Neuronal stem cell (in vitro differentiated cells): ENCODE measurements around the gene SYT8.

Source experiments
- DNase-seq: peaks from one replicate; pipeline ENCODE4 v3.0.0-alpha.2; 2013; ENCODE audit warnings: low spot score
- H2AFZ ChIP-seq: one replicate; pipeline ENCODE4 v1.6.1; 2013; ENCODE audit warnings: mild to moderate bottlenecking, low read length, inconsistent platforms
- H2AK5ac ChIP-seq: 2 replicates; pipeline ENCODE4 v1.6.1; 2013; ENCODE audit warnings: low read depth, mild to moderate bottlenecking, inconsistent platforms, low read length, moderate library complexity, mixed read lengths
- H2BK120ac ChIP-seq: 2 replicates; pipeline ENCODE4 v1.6.1; 2013; ENCODE audit warnings: low read depth, mild to moderate bottlenecking, inconsistent platforms, low read length, moderate library complexity, mixed read lengths
- H2BK12ac ChIP-seq: one replicate; pipeline ENCODE4 v1.6.1; 2013; ENCODE audit warnings: low read length, inconsistent platforms
- H2BK15ac ChIP-seq: 2 replicates; pipeline ENCODE4 v1.6.1; 2013; ENCODE audit warnings: mild to moderate bottlenecking, low read length, inconsistent platforms, mixed read lengths
- H2BK5ac ChIP-seq: one replicate; pipeline ENCODE4 v1.6.1; 2013; ENCODE audit warnings: inconsistent platforms, mild to moderate bottlenecking, low read length, moderate library complexity
- H3K14ac ChIP-seq: one replicate; pipeline ENCODE4 v1.6.1; 2013; ENCODE audit warnings: low read length, inconsistent platforms
- H3K18ac ChIP-seq: 2 replicates; pipeline ENCODE4 v1.6.1; 2013; ENCODE audit warnings: low read length, inconsistent platforms
- H3K23ac ChIP-seq: 2 replicates; pipeline ENCODE4 v1.6.1; 2013; ENCODE audit warnings: low read depth, mild to moderate bottlenecking, mixed read lengths, low read length, inconsistent platforms; ENCODE audit not compliant: poor library complexity
- H3K27ac ChIP-seq: replicated peaks from 3 replicates; pipeline ENCODE4 v1.5.1; 2013; ENCODE audit warnings: low read length, inconsistent platforms
- H3K27me3 ChIP-seq, 3 experiments: 2 replicates each; pipeline ENCODE4 v1.6.1; 2013; ENCODE audit warnings: low read length in 3 of 3, mild to moderate bottlenecking in 2 of 3, inconsistent platforms in 1 of 3, low read depth in 1 of 3, mixed read lengths in 1 of 3, moderate library complexity in 1 of 3; ENCODE audit not compliant: control insufficient read depth in 3 of 3, insufficient read depth in 3 of 3
- H3K36me3 ChIP-seq, 2 donors: replicated peaks in 1 of 2; 2 replicates each; pipeline ENCODE4 v1.6.1; 2013; ENCODE audit warnings: low read length in 2 of 2; ENCODE audit not compliant: control insufficient read depth in 2 of 2, insufficient read depth in 2 of 2
- H3K4ac ChIP-seq: 2 replicates; pipeline ENCODE4 v1.6.1; 2013; ENCODE audit warnings: inconsistent platforms, mild to moderate bottlenecking, low read length, moderate library complexity
- H3K4me1 ChIP-seq, 2 donors: 1 replicate in 1 of 2; 2 replicates in 1 of 2; pipeline ENCODE4 v1.6.1; 2013; ENCODE audit warnings: low read length in 2 of 2, low read depth in 1 of 2; ENCODE audit not compliant: control insufficient read depth in 2 of 2, insufficient read depth in 1 of 2
- H3K4me2 ChIP-seq: one replicate; pipeline ENCODE4 v1.6.1; 2013; ENCODE audit warnings: mild to moderate bottlenecking, low read length, inconsistent platforms; ENCODE audit not compliant: insufficient read depth, poor library complexity, severe bottlenecking
- H3K4me3 ChIP-seq, 2 donors: 2 replicates each; pipeline ENCODE4 v1.5.1; 2013; ENCODE audit warnings: low read length in 2 of 2, mild to moderate bottlenecking in 2 of 2, inconsistent platforms in 1 of 2, moderate library complexity in 1 of 2
- H3K79me1 ChIP-seq: one replicate; pipeline ENCODE4 v1.6.1; 2013; ENCODE audit warnings: low read depth, mild to moderate bottlenecking, inconsistent platforms, low read length, moderate library complexity
- H3K9ac ChIP-seq: one replicate; pipeline ENCODE4 v1.6.1; 2013; ENCODE audit warnings: mild to moderate bottlenecking, low read depth, low read length, inconsistent platforms; ENCODE audit not compliant: poor library complexity
- H3K9me3 ChIP-seq, 2 donors: replicated peaks in 1 of 2; 2 replicates each; pipeline versions ENCODE3 to v1.6.1; 2013; ENCODE audit warnings: low read length in 2 of 2, mild to moderate bottlenecking in 2 of 2, inconsistent platforms in 1 of 2, low read depth in 1 of 2, mixed read lengths in 1 of 2, moderate library complexity in 1 of 2; ENCODE audit not compliant: control insufficient read depth in 2 of 2, insufficient read depth in 1 of 2
- H4K8ac ChIP-seq: one replicate; pipeline ENCODE4 v1.6.1; 2013; ENCODE audit warnings: low read depth, mild to moderate bottlenecking, inconsistent platforms, low read length, moderate library complexity
- H4K91ac ChIP-seq: one replicate; pipeline ENCODE4 v1.6.1; 2013; ENCODE audit warnings: low read length, low read depth, mild to moderate bottlenecking, inconsistent platforms; ENCODE audit not compliant: poor library complexity
- WGBS, 2 donors: extraction: QIAGEN DNeasy Blood & Tissue Kit; methylation state at CpG; one replicate each; pipeline ENCODE4 v1.1.7; 2013; ENCODE audit warnings: missing lambda C conversion rate in 2 of 2, mixed read lengths in 1 of 2; ENCODE audit not compliant: insufficient read length in 2 of 2, insufficient replicate concordance in 1 of 2; ENCODE audit errors: extremely low coverage in 2 of 2; 5-methylcytosine and 5-hydroxymethylcytosine counted together

The SYT8 gene

DNA sequence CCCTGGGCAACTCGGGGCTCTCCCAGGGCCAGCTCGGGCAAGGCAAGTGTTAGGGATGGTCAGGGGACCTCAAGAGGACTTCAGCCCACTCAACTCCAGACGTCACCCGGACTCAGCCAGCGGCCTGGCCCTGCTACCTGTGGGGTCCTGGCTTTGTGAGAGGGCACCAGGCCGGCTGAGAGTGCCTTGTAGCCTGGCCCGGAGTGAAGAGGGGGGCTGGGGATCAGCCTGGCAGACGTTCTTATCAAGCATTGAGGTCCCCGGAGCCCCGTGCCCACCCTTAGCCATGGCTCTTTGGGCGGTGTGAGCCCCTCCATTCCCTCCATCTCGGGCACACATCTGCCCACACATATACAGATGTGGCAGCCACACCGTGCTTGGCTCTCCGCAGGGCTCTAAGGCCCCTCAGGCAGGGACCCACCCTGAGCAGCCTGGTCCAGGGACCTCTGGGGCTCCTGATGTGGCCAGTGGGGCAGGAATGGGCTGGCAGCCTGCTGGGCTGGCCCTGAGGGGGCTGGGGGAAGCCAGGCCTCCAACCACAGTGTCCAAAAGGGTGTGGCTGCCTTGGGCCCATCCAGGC, 33.4 kb downstream of the SYT8 start:
- Histone ChIP-seq H4K91ac (no peak overlapping the region), H2BK5ac (peak overlapping the region; percentile 75), H3K36me3 (no peaks in the 10 kb centered on the region), H2BK12ac (peak overlapping the region; percentile 94), H3K27me3 (peaks cover 0 to 3% (median 0%) of the 10 kb centered on the region in 3 experiments), H2AK5ac (peak overlapping the region; percentile 100), H3K4me2 (no peak overlapping the region), H3K4me1 (peaks cover 28 to 44% of the 10 kb centered on the region in 2 donors), H3K23ac (peak overlapping the region; percentile 55), H4K8ac (peak overlapping the region; percentile 72), H3K4ac (peak overlapping the region; percentile 53), H2BK120ac (peak overlapping the region; percentile 87), H3K79me1 (no peaks in the 10 kb centered on the region), H3K27ac (no peak overlapping the region), H2BK15ac (peak overlapping the region; percentile 81), H3K4me3 (no peak overlapping the region), H3K18ac (peak overlapping the region; percentile 93), H3K9ac (no peak overlapping the region), H3K14ac (peak overlapping the region; percentile 71), H2AFZ (no peak overlapping the region), H3K9me3 (no peaks in the 10 kb centered on the region)
- WGBS, 2 donors, result no CpG with 5 or more reads among the region's 14 CpGs
- no peak for DNase-seq

DNA sequence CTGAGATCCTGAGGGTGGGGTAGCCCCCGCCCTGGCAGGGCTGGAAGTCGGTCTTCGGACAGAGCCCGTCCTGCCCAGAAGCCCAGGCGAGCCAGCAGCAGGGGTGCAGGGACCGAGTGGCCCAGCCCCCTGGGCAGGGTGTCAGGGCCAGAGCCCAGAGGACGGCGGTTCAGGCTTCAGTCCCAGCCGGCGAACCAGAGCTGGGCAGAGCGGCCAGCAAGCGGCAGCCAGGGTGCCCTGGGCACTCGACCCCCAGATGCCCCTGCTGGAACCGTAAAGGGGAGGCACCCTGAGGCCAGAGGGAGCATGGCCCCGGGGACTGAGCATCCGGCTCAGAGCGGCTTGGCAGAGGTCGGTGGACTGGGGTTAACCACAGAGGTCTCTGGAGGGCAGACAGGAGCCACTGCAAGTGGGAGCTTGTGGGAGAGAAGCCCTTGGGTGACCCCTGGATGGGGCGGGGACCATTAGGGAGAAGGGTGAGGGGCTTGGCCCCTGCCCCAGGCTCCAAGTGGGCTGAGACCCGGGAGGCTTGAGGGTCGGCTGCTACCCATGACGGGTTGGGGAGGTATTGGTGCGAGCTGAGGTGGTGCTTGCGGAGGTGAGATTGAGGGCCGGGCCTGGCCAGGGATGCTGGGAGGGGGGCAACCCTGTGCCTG, 34.0 kb downstream of the SYT8 start:
- H3K79me1 ChIP-seq, result no peaks in the 10 kb centered on the region
- no peak overlapping the region for H4K8ac ChIP-seq
- no peak overlapping the region for H3K27ac ChIP-seq
- H3K9ac ChIP-seq, result no peak overlapping the region
- H3K18ac ChIP-seq, result peak overlapping the region; percentile 93
- no peak for DNase-seq
- peak overlapping the region; percentile 94 for H2BK12ac ChIP-seq
- H3K4ac ChIP-seq, result no peak overlapping the region
- H3K14ac ChIP-seq, result peak overlapping the region; percentile 94
- H2BK15ac ChIP-seq, result peak overlapping the region; percentile 81
- H3K4me1 ChIP-seq, result peaks cover 25 to 42% of the 10 kb centered on the region in 2 donors
- H2AK5ac ChIP-seq, result peak overlapping the region; percentile 100
- H3K23ac ChIP-seq, result peak overlapping the region; percentile 55
- no peak overlapping the region for H3K4me2 ChIP-seq
- no peak overlapping the region for H4K91ac ChIP-seq
- H2BK120ac ChIP-seq, result peak overlapping the region; percentile 76
- H3K36me3 ChIP-seq, result no peaks in the 10 kb centered on the region
- H3K4me3 ChIP-seq, result no peak overlapping the region
- H2BK5ac ChIP-seq, result peak overlapping the region; percentile 75
- H3K9me3 ChIP-seq, result no peaks in the 10 kb centered on the region
- H2AFZ ChIP-seq, result no peak overlapping the region
- H3K27me3 ChIP-seq, result peaks cover 0 to 3% (median 0%) of the 10 kb centered on the region in 3 experiments
- WGBS, 2 donors, result no CpG with 5 or more reads among the region's 25 CpGs

DNA sequence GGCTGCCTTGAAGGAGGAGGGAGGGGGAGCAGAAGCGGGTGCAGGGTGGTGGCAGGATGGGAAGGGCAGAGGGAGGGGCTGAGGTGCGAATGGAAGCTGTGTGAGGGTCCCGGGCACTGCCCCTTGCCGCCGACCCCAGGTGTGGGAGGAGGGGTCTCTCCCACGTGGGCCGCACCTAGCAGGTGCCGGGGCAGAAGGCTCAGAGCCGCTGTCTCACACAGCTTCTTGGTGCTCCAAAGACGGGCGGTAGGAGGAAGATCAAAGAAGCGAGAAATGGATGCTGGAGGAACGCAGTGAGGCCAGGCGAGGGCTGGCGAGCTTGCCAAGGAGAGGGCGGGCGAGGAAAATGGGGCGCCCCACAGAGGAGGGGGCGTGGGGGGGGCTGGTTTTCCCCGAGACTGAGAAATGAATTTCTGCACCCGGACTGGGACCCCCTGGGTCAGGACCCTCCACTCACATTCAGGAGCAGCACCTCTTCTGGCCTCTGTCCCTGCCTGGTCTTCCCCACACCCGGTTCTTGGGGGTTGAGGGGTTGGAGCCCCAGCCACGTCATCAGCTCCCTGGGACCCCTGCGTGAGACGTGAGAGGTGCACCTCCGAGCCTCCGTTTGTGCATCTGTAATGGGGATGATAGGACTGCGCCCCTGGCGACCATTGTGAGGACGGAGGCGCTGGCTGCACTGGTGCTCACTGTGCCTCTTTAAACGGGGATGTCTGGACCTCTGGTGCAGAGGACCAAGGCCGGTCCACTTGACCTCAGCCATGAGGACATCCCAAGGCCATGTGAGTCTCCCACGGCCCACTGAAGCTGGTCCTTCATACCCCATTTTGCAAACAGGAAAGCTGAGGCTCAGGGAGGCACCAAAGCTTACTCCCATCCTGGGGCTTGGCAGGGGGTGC, 34.9 kb downstream of the SYT8 start:
- WGBS, 2 donors, result no CpG with 5 or more reads among the region's 34 CpGs
- Histone ChIP-seq H3K4me2 (no peak overlapping the region), H3K4ac (no peak overlapping the region), H4K8ac (no peak overlapping the region), H3K23ac (peak overlapping the region; percentile 73), H3K9ac (no peak overlapping the region), H3K14ac (no peak overlapping the region), H2AK5ac (peak overlapping the region; percentile 88), H2BK5ac (no peak overlapping the region), H3K79me1 (no peaks in the 10 kb centered on the region), H3K36me3 (no peaks in the 10 kb centered on the region), H3K27me3 (peaks cover 0 to 3% (median 0%) of the 10 kb centered on the region in 3 experiments), H2BK12ac (peak overlapping the region; percentile 84), H2BK120ac (no peak overlapping the region), H3K9me3 (no peaks in the 10 kb centered on the region), H4K91ac (no peak overlapping the region), H3K18ac (peak overlapping the region; percentile 89), H3K4me1 (peaks cover 18 to 33% of the 10 kb centered on the region in 2 donors), H3K4me3 (no peak overlapping the region), H3K27ac (no peak overlapping the region), H2AFZ (no peak overlapping the region), H2BK15ac (peak overlapping the region; percentile 45)
- no peak for DNase-seq

DNA sequence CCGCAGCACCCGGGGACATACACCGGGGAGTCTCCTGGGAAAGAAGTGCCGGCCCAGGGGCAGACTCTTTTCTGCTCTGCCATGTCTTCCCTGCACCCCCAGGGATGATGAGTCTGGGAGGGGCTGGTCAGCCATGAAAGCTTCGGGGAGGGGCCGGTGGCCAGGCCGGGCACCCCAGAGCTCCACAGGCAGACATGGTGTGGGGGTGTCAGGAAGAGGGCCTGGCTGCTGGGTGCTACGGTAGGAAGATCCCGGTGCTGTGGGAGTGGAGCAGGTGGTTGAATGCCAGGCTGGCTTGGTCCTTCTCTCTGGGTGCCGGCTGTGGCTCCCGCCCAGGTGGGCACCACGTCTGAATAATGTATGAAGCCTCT, 35.5 kb downstream of the SYT8 start:
- Histone ChIP-seq H2AFZ (no peak overlapping the region), H3K79me1 (no peaks in the 10 kb centered on the region), H2BK12ac (peak overlapping the region; percentile 98), H3K27me3 (peaks cover 0 to 3% (median 0%) of the 10 kb centered on the region in 3 experiments), H2BK5ac (peak overlapping the region; percentile 77), H2BK15ac (peak overlapping the region; percentile 99), H3K4ac (peak overlapping the region; percentile 66), H3K4me1 (peaks cover 12 to 27% of the 10 kb centered on the region in 2 donors), H4K91ac (no peak overlapping the region), H3K27ac (no peak overlapping the region), H2AK5ac (peak overlapping the region; percentile 88), H3K18ac (no peak overlapping the region), H3K9me3 (no peaks in the 10 kb centered on the region), H3K9ac (no peak overlapping the region), H3K36me3 (no peaks in the 10 kb centered on the region), H3K14ac (no peak overlapping the region), H3K23ac (peak overlapping the region; percentile 81), H3K4me2 (no peak overlapping the region), H4K8ac (no peak overlapping the region), H3K4me3 (no peak overlapping the region), H2BK120ac (no peak overlapping the region)
- no CpG with 5 or more reads among the region's 12 CpGs for WGBS, 2 donors
- no peak for DNase-seq
